SHP77 (cell line): ENCODE data around the gene DNAJA1.
"Not testable (repeated sequence)": the region's sequence is repeated elsewhere in the genome, so short reads cannot be mapped to it uniquely, and the experiment has no call there.

ENCODE experiments used
- DNase-seq, 2 experiments: peaks; one replicate each; lab custom pipeline; 2025; lab: John Stamatoyannopoulos, UW

DNAJA1 gene

GRCh38 chr9:33024966-33025571 is at the start of gene DNAJA1:
Gene DNAJA1 (plus strand): TSS chr9:33025273. CDS start chr9:33026485, 1,212 bp downstream.
- DNase-seq, result peak; percentile 44 to 78

- DNase-seq, result no peak
Measured at GRCh38 chr9:32978051-32978450, 47.0 kb upstream of the DNAJA1 start.

GRCh38 chr9:32986971-32987370 is 38.1 kb upstream of the DNAJA1 start:
- no peak for DNase-seq

GRCh38 chr9:32989660-32990059 is 35.4 kb upstream of the DNAJA1 start:
- no peak for DNase-seq

- DNase-seq, result no peak
Measured at GRCh38 chr9:32991897-32992594, 33.0 kb upstream of the DNAJA1 start.

- no peak for DNase-seq
Measured at GRCh38 chr9:32992595-32993238, 32.4 kb upstream of the DNAJA1 start.

GRCh38 chr9:33000682-33001055 is 24.4 kb upstream of the DNAJA1 start:
- not testable (repeated sequence) for DNase-seq

- not testable (repeated sequence) for DNase-seq
Measured at GRCh38 chr9:33005335-33005734, 19.7 kb upstream of the DNAJA1 start.

- DNase-seq, result no peak
Measured at GRCh38 chr9:33007755-33008154, 17.3 kb upstream of the DNAJA1 start.

GRCh38 chr9:33011831-33012230 is 13.2 kb upstream of the DNAJA1 start:
- no peak for DNase-seq

- no peak for DNase-seq
Measured at GRCh38 chr9:33012328-33013069, 12.6 kb upstream of the DNAJA1 start.

GRCh38 chr9:33013962-33014664 is 11.0 kb upstream of the DNAJA1 start:
- no peak for DNase-seq

- no peak for DNase-seq
Measured at GRCh38 chr9:33014665-33015014, 10.4 kb upstream of the DNAJA1 start.

GRCh38 chr9:33017283-33018041 is 7.6 kb upstream of the DNAJA1 start:
- DNase-seq, result no peak

- no peak for DNase-seq
Measured at GRCh38 chr9:33019797-33020196, 5.3 kb upstream of the DNAJA1 start.

- DNase-seq, result no peak
Measured at GRCh38 chr9:33022303-33022702, 2.8 kb upstream of the DNAJA1 start.

GRCh38 chr9:33022755-33023154 is 2.3 kb upstream of the DNAJA1 start:
- DNase-seq, result no peak

GRCh38 chr9:33023661-33024060 is 1.4 kb upstream of the DNAJA1 start:
- no peak for DNase-seq

- DNase-seq, result no peak
Measured at GRCh38 chr9:33024126-33024965, 727 bp upstream of the DNAJA1 start.

GRCh38 chr9:33025572-33026342 is 684 bp downstream of the DNAJA1 start:
- peak in 1 of 2 experiments; percentile 35 for DNase-seq
